GM12872 (cell line): ENCODE measurements around the gene INSR.

Source experiments
- CTCF ChIP-seq: IDR thresholded peaks from 3 replicates; pipeline ENCODE4 v1.5.1; 2011; ENCODE audit warnings: low read depth, mild to moderate bottlenecking, low read length, moderate library complexity; ENCODE audit not compliant: insufficient read depth

INSR gene

DNA sequence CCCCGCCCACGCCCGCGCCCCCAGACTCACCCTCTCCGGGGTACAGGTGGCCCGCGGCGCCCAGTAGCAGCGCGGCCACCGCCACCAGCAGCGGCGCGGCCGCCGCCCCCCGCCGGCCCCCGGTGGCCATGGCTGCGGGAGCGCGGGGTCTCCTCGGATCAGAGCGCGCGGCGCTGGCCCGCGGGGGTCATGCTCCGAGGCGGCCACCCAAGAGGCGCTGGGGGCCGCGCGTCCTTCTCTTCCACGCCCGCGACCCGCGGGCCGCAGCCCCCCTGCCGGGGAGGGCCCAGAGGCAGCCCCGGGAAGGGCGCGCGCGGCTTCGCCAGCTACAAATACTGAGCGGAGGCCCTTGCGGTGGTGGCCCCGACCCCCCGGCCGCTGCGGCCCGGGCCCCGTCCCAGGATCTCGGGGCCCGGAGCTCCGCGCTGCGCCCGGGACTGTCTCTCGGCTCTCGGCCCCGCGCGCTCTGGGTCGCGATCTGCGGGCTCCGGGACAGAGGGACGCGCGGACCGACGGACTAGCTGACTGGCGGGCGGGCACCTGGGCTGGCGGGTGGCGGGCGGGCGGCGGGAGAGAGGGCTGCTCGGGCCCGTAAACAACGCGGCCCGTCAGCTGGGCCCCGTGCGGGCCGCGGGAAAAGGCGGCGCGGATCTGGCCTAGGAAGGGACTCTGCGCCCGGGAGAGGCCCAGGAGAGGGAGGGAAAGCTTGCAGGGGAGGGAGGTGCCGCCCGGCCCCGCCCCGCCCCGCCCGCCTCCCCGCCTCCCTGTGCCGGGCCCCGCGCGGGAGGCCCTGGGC is at the start of gene INSR:
Gene INSR, minus strand, starts transcription at position 653 of the 796 bp plus-strand sequence. Its CDS starts 523 bp downstream, at position 130.
- no peak for TF ChIP-seq CTCF

DNA sequence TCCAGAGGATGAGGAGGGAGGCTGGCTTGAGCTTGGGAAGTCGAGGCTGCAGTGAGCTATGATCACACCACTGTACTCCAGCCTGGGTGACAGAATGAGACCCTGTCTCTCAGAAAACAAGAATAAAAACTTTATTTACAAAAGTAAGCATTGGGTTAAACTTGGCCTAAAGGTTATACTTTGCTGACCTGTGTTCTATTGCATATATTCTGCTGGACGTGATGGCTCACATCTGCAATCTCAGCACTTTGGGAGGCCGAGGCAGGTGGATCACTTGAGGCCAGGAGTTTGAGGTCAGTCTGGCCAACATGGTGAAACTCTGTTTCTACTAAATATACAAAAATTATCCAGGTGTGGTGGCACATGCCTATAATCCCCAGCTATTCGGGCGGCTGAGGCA is 47.9 kb upstream of the INSR start:
- no peak for TF ChIP-seq CTCF

DNA sequence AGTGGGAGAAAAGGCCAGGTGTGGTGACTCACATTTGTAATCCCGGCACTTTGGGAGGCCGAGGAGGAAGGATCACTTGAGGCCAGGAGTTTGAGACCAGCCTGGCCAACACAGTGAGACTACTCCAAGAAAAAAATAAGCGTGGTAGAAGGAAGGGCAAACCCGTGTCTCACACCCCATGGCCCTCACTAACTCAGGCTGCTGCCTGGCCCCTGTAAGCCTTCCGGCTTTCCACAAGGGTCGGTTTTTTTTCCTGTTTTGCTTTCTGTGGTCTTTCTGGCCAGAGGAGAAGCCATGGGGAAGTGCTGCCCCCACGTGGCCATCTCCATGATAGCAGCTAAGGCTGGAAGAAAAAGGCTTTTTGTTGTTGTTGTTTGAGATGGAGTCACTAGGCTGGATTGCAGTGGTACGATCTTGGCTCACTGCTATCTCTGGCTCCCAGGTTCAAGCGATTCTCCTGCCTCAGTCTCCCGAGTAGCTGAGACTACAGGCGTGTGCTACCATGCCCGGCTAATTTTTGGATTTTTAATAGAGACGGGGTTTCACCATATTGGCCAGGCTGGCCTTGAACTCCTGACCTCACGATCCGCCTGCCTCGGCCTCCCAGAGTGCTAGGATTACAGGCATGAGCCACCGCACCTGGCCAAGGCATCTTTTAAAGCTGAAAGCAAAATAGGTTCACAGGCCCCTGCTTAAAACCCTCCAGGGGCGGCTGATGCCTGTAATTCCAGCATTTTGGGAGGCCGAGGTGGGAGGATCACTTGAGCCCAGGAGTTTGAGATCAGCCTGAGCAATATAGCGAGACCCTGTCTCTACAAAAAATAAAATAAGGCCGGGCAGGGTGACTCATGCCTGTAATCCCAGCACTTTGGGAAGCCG is 47.0 kb upstream of the INSR start:
- peak; percentile 91 for TF ChIP-seq CTCF

DNA sequence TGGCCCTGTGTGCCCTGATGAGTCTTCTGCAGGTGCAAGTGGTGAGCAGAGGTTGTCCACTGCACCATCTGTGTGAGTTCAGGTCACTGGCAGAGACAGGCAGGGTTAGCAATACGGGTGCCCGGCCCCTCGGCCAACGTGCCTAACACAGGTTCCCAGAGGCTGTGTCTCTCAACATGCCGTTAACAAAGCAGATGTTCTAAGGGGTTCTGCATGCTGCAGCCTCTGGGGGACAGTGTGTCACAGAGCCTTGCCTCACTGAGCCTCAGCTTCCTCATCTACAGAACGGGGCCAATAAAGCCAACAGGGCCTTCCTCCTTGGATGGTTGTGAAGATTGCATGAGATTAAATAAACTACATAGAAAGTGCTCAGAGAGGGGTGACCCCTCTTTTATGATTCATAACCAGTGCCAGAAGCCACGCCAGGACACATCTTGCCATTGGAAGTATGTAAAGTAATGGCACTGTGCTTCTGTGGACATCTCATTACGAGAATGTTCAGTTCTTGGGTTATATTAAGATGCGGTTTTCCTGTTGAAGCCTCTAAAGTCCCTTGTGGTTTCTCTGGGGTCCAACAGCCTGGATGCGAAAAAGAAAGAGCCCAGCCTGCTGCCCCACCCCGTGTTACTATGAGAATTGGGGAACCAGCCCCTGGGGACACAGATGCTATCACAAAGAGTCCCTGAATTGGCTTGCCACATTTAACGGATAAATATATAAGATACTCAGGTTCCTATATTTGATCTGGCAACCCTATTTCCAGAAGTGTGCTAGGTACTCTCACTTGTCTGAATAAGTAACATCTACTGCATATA is 43.4 kb upstream of the INSR start:
- peak; percentile 41 for TF ChIP-seq CTCF

- TF ChIP-seq CTCF: no peak
Measured at GRCh38 chr19:7336321-7336973, 42.2 kb upstream of the INSR start.

DNA sequence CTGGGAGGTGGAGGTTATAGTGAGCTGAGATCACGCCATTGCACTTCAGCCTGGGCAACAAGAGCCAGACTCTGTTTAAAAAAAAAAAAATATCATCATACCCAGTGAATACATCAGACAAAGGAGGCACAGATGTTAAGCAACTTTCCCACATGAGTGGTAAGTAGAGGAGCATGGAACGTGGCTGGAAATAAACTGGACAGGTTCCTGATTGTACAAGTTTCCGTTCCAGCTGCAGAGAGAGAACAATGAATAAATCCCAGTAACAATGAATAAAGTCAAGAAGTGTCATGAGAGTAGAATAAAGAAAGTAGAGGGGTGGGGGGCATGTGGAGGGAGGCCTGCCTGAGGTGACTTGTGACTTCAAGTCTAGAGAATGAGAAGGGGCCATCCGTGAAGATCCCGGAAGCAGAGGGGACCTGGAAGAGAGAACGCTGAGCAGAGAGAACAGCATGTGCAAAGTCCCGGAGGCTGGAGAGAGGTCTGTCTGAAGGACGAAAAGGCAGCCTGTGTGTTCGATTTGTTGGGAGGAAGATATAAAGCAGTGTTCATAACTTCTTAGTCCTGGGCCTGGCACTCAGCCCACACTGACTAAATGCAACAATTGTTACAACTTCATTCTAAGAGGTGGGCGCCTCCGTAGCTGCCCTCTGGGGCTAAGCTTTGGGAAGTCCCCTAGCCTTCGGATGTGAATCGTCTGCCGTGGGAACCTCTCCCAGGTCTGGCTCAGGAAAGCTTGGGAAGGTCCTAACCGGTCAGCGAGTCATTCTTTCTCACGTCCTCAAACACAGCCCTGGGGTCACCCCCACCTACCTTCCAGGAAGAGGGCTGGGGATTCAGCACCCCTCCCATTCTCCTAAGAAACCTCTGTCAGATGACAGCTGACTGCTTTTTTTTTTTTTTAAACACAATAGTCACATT is 39.2 kb upstream of the INSR start:
- TF ChIP-seq CTCF: no peak
